ENCODE results near the gene CSNK2A3.
"Not testable (repeated sequence)": the region's sequence is repeated elsewhere in the genome, so short reads cannot be mapped to it uniquely, and the experiment has no call there.

CSNK2A3 gene

DNA sequence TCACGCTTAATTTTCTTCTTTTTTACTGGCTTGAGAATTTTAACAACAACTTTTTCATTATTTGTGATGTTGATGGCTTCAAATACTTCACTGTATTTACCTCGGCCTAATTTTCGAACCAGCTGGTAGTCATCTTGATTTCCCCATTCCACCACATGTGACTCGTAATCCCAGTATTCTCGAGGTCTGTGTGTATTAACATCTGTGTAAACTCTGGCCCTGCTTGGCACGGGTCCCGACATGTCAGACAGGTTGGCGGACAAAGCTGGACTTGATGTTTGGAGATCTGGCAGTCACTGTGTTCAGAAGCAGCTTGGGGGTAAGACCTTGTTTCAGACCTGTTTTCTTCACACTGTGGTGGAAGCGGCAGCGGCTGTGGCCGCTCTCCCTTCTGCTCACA is at the start of gene CSNK2A3:
Gene CSNK2A3 (minus strand): TSS at position 373 of the 400 bp plus-strand sequence. CDS start 131 bp downstream, at position 242.
- DNase-seq: not testable (repeated sequence)

DNA sequence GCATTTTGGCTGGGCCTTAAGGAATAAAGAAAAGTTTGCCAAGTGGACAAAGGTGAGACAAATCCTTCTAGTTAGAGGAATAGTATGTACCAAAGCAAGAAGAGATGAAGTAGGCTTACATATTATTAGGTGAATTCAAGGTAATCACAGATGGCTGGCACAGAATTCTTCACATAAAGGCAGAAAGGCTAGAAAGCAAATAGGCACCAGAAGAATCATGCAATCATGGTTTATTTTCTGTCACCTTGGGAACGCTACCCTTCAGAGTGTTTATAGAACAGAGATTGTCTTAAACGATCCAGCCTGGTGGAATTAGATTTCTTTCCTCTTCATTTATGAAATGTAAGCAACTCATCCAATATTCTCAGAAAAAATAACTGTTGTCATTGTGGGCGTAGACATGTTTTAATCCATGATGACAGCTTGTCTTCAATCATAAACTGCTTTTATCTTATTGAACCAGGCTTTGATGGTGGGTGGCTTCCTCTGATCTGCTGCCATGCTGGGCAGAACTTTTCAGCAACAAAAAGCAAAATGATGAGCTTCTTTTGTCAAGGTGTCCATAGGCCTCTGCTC is 49.0 kb upstream of the CSNK2A3 start:
- DNase-seq: no peak

DNA sequence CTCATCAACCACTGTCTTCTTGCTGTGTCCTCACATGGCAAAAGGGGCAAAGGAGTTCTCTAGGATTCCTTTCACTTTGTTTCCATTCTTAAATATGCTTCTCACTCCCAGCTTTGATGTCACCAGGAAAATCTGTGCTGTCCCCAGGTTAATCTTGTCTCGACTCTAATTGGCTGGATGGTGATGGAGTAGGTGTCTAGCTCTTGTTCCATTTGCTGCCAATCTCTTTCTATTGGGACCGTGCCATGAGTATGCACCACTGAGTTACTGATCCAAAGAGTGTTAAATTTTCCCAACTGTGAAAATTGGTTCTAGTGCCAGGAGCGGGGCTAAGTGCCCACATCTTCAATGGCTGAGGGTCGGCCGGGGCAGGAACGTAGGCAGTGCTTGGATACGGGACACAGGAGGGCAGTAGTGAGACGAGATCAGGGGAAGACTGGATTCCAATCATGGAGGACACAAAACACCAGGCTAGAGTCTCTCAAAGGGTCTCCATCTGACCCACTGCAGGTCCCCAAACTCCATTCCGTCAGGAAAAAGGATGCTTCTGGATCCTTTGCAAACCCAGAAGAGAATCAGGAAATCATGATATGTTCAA is 47.7 kb upstream of the CSNK2A3 start:
- DNase-seq: no peak

DNA sequence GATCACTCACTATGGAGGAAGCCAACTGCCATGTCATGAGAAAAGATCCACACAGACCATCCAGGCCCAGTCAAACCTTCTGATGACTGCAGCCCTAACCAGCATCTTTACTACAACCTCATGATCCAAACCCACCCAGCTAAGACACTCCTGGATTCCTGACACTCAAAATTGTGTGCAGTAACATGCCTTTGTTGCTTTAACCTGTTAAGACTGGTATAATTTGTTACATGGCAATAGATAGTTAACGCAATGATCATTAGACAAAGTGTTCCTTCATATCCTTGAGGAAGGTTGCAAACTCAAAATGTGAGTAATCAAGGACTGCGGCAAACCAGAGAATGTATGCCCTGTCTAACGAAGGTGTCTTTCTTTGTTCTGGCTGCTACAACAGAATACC is 47.1 kb upstream of the CSNK2A3 start:
- DNase-seq: no peak

DNA sequence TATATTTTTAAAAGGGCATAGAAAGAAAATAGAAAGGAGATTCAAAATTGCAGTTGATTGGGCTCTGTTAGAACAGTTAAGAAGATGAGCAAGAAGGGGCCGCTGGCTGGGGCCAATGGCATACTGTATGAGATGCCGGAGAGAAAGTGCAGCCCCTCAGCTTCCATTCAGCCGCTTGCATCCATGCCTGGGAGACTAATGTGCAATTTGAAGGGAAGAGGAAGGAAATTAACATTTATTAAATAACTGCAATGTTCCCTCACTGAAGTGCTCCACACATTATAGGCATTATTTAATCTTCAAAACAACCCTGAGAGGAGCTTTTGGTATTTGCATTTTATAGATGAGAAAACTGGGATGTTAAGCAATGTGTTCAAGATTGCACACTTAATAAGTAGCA is 44.7 kb upstream of the CSNK2A3 start:
- no peak for DNase-seq

DNA sequence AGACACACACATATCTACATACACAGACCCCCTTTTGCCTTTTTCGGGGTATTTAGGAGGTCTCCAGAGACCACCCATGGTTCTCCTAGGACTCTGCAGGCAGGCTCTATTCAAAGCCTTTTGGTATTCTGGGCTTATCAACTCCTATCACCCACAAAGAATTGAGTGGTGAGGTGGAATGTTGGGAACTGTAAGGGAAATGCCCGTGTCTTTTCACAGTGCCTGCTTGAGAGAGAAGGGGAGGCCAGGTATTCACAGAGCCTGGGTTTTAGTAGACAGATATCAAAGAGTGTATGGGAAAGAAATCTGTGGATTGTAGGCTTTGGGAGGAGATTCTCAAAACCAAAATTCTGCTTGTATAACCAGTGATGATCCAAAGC is 44.0 kb upstream of the CSNK2A3 start:
- DNase-seq: no peak

DNA sequence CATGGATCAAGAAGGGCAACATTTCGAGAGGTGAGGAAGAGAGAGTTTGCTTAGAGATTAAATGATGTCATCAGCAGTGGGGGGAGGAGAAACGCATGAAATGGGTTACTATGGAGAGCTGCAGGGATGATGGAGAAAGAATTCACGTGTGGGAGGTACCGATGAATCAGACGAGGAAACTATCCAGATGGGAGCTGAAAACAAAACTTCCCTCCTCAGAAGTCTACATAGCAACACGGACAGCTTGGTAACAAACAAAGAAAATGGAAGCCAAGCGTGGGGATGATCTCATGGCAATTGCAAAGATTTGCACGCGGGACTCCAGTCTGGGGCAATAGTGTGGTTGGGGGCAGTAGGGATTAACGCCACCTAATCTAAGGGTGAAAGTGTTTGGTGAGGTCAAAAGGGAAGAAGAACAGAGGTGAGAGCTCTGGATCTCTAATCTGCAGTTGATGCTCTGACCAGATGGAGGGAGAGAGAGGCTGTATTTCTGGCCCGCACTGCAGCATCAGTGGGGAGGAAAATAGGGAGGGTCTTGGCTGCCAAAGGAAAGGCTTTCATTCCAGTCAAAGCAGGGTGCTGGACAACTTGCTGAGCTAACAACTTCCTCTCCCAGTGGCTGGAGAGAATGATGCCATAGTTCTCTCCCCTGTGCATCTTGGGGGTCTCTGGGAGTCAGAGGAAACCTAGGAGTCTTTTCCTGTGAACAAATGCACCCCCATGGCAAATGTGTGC is 43.4 kb upstream of the CSNK2A3 start:
- DNase-seq: no peak

DNA sequence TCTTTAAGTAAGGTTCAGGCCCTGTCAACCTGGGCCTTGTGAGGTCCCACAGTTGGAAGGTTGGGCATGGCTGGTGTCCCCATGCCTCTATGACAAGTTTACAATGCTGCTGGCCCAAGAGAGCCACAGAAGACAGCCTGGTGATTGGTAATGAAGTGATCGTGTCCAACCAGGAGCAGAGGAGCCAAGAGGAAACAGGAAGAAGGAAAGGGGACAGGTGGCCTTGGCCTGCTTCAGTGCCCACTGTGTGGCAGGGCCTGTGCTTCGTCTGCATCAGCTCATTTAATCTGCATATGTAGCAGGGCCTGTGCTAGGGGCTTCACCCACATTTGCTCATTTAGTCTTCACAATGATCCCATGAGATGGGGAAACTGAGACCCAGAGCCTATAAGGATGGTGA is 42.1 kb upstream of the CSNK2A3 start:
- no peak for DNase-seq

DNA sequence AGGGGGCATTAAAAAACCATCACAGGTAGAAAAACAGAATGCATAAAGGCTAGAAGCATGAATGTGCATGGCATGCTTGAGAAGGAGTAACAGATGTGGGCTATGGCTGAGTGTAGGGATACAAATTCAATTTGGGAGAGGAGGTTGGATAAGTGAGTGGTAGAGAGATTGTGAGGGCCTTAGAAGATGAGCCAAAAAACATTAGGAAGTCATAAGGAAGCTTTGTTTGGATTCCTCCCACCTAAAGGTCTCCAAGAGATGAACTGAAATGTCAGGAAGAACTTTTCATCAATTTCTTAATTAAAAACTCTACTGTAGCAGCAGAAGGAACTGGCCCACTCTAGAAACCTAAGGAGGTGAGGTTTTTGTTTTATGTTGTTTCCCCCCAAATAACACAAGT is 41.2 kb upstream of the CSNK2A3 start:
- DNase-seq: no peak

DNA sequence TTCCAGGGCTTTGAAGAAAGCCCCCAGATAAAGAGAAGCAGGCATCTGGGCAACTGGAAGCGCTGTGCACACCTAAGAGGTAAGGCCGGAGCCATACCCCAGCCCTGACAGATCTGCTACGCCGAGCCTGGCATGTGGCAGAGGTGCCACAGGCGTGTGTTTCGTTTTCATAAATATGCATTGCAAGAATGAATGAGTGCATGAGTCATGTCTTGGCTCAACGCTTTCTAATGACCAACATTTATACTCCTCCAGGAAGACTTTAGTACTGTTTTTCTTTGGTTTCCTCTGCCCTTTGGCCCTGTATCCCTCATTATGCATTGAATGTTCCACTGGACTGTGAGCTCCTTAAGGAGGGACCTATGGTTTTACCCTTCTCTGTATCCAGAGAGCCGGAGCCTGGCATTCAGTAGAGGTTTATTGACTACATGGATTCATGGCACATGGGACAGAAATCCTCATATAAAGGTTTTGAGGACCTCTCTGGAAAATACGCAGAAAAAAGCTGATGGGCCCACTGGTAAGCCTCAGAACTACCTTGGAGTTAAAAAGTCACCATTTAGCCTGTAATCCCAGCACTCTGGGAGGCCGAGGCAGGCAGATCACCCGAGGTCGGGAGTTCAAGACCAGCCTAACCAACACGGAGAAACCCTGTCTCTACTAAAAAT is 38.9 kb upstream of the CSNK2A3 start:
- DNase-seq: no peak

DNA sequence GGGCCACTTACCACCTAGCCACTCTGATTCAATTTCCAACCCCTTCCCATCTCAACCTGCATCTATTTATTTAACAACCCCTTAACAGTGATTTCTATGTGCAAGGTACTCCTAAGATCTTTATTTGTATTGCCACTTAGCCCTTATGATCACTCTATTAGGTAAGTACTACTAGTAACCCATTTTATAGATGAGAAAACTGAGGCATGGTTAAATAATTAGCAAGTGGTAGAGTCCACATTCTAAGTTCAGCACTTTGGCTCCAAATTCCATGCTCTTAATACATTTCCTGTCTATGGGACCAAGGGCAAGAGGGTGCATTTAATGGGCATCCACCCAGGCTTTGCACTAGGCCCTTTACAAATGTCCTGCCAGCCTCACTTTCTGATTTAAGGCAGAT is 38.1 kb upstream of the CSNK2A3 start:
- DNase-seq: no peak

DNA sequence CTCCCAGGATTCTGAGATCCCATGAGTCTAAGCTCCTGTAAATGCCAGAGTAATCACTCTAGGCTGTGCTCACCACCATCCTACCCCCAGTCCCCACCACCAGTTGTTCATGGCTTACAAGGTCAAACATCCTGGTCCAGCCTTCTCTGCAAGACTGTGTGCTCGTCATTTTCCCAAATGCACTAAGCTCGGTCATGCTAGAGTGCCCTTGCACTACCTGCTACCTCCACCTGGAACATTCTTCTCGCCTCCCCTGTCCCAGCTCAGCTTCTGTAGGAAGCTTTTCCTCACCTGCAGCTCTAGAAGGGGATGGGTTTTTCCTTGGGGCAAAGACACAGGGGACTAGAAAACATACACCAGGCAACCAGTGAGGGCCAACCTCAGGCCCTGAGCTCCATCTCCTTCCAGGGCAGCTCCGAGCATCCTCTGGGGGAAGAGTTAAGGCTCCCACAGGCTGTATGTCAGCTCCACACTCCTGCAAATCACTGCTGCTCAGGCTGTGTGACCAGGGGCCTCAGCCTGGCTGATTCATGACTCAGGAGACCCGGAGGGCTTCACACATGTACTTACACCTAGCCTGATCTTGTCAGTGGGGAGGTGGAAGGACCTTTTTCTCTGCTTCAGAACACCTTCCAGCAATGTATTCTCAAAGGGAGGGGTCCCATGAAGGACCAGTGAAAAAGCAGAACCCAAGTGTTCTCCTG is 37.2 kb upstream of the CSNK2A3 start:
- no peak for DNase-seq

DNA sequence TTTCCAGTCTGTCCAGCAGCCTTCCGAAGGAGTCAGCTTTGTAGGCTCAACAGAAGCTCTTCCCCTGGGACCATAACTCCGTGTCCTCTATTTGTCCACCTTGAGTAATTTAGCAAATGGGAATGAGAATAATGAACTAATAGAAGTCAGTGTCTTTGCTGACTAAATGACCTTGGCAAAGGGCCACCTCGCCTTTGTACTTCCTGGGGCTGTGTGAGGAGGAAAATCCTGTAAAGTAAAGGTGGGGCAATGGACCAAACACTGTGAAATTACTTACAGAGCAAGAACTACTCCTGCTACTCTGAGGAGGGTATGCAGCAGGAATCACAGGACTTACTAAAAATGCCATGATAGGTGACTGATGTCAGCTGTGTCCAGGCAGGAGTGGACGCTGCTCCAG is 36.2 kb upstream of the CSNK2A3 start:
- DNase-seq: no peak

DNA sequence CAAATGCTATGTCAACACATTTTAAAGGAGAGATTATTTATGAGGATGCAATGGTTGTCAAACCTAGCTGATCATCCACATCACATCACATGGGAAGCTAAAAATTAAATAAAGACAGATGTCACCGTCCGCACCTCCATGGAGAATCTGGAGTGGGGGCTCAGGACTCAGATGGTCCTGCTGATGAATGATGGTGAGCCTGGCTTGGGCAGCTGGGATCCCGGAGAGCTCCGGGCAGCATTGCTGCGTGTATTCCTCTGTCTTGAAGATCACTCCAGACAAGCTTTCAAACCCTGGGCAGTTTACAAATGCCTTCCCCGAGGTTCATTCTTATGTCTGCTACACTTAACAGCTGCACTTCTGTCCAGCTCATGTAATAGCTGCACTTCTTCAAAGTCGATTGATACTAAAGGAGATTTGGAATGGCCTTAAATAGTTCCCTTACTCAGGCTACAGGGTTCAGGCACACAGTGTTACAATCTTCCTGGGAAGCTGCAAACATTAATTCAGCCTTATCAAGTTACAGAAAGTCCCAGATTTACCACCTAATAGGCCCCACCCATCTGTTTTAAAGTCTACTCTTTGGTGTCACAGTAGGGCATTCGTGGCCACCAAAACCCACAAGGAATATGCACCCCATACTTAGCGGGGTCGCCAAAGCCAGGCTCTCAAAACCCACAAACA is 34.7 kb upstream of the CSNK2A3 start:
- DNase-seq: no peak

DNA sequence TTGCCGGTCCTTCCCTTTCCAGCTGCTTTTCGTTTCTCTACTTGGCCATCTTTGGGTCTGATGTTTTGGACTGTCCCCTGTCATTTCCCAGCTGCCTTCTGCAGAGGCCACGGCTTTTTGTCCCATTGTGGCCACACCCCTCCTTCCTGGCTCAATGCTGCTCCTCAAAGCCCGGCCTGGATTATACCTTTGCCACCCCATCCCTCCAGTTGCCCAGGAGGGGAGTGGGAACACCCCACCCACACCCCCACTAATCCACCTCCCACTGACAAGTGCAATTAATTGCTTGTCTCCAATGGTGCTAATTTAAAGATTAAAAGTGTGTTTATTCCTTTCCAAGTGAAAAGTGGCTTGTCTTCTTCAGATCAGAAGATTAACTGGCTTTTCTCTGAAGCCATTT is 34.2 kb upstream of the CSNK2A3 start:
- DNase-seq: no peak

DNA sequence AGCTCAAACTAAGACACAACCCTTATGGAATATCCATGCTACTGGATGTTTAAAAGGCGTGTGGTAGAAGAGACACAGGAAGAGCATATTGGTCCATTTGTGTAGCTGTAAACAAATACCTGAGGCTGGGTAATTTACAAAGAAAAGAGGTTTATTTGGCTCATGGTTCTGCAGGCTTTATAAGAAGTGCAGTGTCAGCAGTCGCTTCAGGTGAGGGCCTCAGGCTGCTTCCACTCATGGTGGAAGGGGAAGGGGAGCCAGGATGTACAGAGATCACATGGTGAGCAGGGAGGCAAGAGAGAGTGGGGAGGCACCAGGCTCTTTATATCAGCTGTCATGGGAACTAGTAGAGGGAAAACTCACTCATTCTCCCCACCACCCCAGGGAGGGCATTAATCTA is 31.8 kb upstream of the CSNK2A3 start:
- DNase-seq: no peak

DNA sequence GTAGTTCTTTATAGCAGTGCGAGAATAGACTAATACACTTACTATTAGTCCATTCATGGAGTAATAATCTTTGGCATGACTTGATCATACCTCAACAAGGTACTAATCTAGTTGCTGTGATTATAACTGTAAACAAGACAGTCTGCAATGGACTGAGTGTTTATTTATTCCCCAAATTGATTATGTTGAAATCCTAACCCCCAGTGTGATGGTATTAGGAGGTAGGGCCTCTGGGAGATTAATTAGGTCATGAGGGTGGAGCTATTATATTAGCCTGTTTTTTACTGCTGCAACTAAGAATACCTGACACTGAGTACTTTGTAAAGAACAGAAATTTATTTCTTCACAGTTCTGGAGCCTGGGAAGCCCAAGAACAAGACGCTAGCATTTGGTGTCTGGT is 30.9 kb upstream of the CSNK2A3 start:
- no peak for DNase-seq

DNA sequence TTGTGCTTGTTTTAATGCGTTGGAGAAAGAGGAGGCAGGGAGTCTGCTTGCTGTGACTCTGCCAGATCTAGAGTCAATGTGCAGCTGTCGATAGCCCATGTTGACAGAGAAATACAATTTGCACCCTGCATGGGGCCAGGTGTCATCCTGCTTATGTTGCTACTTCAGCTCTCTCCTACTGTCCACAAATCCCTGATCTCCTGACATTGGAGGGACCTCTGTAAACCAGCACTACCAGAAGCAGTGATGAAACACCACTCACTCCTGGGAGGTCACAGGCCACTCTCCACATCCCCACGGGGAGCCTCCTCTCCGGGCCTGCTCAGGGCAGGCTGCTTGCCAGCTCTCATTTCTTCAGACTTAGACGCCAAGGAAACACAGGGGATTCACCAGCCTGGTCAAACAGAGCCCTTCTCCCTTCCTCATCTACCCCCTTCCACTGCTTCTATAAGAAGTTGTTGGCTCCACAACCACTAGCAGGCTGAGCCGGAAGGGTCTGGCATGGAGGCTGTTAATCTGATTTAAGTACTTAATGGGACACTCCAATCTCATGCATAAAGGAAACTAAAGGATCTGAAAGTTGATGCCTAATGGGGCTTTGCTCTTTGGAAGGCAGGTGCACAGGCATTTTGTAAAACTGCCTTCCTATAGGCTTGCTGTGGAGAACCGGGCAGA is 29.9 kb upstream of the CSNK2A3 start:
- no peak for DNase-seq

DNA sequence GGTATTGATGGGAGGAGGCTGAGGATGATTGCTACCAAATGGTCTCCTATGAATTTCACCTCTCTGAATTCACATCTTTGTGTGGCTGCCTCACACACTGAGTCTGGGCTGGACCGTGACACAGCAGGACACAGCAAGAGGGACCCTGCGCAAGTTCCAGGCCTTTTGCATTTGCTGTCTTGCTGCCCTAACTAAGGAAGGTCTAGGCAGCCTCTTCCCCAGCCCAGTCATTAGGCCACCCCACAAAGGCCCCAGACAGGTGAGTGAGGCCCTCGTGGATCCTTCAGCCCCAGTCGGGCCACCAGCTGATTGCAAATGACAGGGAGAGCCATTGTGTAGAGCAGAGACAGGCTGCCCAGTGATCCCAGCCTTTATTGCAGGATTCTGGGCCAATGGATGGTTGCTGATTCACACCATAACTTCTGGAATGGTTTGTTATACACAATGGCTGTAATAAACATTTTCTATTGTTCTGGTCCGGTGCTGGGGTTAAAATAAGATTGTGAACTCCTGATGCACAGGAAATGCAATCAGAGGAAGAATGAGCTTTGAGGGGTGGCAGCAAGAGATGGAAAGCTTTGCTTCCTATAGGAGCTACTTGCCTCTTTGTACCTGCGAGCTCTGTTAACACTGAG is 28.5 kb upstream of the CSNK2A3 start:
- DNase-seq: no peak

DNA sequence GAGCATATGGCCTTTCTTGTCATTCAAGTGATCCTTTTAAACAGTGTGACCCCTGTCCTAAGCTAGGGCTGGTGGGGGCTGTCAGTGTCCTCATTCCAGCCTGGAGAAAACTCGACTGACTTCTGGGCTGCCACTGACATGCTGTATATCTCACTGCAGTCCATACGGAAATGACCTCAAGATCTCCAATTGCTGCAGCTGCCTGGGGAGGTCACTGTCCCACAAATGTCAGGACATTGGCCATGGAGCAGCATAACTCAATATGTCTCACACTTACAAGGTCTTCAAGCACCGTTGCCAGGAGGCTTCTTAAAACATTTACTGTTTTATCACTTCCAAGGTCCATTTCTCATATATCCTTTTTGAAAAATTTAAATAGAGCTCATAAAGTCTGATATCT is 27.8 kb upstream of the CSNK2A3 start:
- DNase-seq: no peak

DNA sequence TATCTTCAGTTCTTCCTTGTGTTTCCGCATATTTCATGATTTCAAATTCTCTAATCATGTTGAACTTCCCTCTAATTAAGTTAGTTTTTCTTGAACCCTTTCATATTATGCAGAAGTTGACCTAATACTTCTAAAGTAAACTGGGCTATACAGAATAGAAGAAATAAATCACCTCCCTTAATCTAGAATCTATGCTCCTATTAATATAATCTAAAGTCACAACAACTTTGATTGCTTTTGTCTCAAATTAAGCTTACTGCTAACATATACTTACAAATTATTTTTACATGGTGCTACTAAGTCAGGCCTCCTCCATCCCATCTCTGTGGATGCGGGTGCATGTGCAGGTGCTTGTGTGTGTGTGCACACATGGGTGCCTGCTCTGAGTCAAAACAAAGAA is 27.3 kb upstream of the CSNK2A3 start:
- no peak for DNase-seq

DNA sequence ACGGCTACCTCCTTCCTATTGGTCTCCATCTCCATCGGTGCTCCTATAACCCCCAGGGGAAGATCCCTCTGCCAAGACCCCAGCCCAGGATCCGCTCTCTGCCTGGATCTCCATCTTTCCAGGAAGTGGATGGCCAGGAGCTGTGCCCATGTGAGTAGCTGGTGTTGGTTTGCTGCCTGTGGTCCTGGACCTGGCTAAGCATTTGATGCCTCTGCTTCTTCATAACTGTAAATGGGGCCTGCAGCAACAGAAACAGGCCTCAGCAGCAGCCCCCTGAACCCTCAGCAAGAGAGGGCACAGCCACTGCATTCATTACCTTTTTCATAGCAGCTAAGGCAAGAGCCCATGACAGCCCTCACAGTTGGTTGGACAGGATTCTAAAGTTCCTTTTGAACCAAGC is 26.6 kb upstream of the CSNK2A3 start:
- DNase-seq: no peak
